NCI-H510A (cell line): Measurements from ENCODE around the gene KDM4D.
"Not testable (repeated sequence)": the region's sequence is repeated elsewhere in the genome, so short reads cannot be mapped to it uniquely, and the experiment has no call there.

ENCODE experiments used
- DNase-seq: peaks from one replicate; lab custom pipeline; 2025; lab: John Stamatoyannopoulos, UW

Gene KDM4D

DNA sequence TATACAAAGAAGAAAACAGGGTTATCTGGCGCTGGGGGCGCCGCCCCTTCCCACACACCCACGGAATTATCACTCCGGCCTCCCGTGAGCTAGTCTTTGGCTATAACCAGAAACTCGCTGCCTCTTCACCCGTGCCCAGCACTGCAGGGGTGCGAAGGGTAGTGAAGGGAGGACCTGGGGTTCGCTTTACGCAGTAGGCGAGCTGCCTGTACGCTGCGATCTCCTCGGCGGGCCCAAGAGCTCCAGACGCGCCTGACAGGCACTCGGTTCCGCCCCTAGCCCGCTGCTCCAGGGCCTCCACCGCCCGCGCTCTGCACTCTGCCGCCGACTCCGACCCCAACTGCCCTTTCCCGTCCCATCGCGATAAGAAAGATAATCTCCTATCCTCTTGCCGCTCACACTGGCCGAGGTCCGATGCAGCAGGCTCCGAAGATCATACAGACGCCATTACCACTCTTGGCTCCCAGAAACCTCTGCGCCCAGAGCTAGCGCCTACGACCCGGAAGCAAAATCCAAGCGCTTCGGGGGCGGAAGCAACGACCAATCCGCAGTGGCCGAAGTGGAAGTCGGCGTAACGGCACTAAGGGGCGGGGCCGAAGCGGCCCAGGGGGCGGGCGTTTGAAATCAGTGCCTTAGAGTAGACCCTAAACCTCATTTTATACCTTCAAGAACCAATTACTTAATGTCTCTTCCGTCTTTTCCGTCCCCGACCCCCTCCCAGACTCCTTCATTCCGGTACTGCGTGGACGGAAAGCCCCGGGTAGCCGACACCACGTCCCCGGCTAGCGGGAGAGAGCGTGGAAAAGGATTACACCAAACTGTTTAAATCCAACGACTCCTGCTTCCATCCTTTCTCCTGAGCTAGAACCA is at the start of gene KDM4D, which contains the start of gene CWC15:
Gene KDM4D (plus strand): TSS at position 611 of the 870 bp plus-strand sequence. CDS start 23,664 bp downstream, outside the sequence.
Gene CWC15 (minus strand): TSS at position 458 of the 870 bp plus-strand sequence. CDS start 1,371 bp downstream, outside the sequence.
- peak; percentile 87 for DNase-seq

DNA sequence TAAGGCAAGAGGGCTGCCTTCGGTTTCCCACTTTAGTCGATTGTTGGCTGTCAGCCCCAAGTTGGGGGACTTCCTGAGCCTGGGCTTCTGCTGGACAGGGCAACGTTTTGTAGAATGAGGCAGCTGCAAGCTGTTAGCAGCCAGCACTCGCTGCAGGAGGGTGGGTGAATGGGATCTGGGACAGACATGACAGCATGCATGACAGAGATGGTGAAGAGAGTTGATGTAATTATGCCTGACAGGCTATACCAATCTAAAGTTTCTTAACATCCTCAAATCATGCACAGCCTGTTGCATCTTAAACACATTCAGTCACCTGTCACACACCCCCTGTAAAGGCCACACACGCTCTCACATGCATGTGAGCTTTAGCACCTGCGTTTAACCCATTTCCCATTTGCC is 49.3 kb upstream of the KDM4D start:
- no peak for DNase-seq

DNA sequence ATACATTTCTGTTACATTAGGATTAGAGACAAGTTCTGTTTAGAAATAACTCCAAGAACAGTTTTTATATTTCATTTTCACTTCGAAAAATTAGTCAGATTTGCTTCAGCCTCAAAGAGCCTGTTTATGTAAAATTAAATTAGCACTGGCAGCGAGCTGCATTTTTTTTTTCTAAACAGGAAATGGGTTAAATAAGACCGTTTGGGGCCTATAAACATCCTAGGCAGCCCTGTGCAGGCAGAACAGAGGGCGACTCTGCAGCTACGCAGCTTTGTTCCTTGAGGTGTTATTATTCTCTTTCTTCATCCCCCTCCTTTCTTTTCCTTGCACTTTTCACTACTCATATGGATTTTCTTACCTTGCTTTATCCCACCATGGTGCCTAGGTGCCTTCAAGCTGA is 48.9 kb upstream of the KDM4D start:
- DNase-seq, result no peak

DNA sequence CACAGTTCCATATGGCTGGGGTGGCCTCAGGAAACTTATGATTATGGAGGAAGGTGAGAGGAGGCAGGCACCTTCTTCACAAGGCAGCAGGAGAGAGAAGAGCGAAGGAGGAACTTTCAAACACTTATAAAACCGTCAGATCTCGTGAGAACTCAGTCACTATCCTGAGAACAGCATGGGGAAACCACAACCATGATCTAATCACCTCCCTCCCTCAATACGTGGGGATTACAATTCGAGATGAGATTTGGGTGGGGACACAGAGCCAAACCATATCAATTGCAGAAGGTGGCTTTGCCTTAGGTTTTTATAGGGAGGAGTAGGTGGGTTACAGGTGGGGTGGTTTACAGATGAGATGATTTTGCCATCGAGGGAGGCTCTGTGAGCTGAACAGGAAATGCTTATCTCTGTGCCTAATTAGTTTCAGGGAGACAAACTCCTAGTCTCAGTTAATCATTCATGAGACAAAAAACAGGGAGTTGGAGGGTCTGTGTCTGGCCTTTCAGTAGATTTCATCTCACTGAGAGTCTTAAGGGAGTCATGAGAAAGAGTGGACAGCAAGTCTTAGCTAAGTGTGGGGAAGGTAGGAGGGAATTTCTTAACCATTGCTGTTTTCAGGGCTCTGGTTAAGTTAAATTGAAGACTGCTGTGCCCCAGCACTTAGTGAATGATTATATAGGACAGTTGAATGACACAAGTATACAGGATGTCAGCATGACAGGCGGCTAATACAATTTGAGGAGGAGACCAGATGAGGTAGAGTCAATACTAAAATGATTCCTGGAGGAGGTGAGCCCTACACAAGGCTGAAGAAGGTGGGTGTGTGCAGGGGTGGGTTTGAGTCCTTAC is 47.9 kb upstream of the KDM4D start:
- no peak for DNase-seq

DNA sequence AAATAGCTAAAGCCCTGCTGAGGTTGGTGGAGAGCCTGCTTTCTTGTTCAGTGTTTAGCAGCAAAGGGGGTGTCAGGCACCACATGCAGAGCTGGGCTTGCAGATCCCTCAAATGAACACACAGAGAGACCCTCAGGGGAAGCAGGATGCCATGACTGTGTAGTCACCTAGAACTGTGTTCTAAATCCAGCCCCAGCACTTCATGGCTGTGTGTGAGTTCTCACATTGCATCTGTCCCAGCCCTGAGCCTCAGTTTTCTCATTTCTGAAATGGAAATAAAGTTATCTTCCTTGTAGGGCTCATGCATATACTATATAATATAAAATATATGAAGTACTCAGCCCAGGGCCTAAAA is 47.3 kb upstream of the KDM4D start:
- DNase-seq, result no peak

DNA sequence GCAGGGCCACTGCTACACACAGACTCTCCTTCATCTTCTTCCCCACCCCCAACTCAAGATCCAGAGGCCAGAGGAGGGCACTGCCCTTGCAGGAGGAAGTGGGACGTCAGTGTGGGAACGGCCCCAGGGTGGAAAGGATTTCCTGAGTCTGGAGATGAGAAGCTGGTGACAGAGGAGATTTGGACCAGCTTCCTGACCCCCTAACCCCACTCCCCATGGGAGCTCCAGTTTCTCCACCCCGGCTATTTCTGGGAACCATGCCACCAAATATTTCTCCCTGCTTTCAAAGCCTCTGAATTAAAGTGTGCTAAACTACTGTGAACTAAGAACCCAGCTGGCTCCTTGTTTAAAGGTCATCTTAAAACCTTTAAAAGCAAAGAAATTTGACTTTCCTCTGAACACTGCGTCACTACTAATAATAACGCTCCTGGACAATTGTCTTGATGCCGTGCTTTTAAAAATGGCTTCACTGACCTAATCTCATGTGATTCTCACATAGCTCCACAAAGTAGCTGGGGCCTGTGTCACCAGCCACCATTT is 46.7 kb upstream of the KDM4D start:
- no peak for DNase-seq

DNA sequence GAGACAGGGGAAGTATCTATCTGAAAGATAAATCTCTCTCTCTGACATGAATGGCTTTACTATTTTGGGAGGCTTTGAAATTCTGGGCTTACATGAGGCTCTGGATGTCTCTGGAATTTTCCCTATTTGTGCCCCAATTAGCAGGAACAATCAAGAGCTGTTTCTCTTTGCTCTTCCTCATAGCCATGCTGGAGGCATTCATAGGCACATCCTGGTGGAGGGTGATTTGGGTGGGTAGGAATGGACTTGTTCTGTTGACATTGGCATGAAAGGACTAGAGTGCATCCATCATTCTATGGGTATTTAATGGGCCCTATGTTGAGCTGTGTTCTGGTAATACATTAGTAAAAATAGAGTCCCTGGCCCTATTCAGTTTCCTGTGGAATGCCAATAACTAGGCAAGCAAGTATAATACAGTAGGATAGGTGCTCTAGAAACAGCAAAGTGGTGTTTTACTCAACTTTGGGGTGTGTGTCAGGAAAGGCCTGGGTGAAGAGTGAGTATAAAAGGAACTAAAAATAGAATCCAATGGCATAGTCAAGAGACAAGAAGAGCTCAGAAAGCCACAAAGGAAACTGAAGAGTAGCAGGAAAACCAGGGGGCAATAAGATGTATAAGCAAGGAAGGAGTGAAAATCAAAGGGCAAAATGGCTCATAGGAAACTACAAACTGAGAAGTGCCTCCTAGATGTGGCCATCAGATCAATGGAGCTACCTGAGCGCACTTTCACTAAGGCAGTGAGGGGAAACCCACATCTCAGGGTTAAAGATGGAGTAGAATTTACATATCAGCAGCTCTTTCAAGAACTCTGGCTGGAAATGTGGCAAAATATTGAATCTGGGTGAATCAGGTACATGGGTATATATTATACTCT is 45.2 kb upstream of the KDM4D start:
- no peak for DNase-seq

DNA sequence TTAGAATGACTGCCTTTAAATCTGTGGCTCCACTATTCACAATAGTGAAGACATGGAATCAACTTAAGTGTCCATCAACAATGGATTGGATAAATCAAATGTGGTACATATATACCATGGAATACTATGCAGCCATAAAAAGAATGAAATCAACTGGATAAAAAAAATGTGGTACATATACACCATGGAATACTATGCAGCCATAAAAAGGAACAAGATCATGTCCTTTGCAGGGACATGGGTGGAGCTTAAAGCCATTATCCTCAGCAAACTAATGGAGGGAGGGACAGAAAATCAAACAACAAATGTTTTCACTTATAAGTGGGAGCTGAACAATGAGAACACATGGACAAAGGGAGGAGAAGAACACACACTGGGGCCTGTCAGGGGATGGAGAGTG is 41.4 kb upstream of the KDM4D start:
- DNase-seq, result not testable (repeated sequence)

DNA sequence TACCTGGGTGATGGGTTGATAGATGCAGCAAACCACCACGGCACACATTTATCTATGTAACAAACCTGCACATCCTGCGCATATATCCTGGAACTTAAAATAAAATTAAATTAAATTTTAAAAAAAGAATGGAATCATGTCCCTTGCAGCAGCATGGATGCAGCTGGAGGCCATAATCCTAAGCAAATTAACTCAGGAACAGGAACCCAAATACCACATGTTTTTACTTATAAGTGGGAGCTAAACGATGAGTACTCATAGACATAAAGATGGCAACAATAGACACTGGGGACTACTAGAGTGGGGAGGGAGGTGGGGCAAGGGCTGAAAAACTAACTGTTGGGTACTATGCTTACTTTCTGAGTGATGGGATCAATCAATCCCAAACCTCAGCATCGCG is 41.0 kb upstream of the KDM4D start:
- no peak for DNase-seq

DNA sequence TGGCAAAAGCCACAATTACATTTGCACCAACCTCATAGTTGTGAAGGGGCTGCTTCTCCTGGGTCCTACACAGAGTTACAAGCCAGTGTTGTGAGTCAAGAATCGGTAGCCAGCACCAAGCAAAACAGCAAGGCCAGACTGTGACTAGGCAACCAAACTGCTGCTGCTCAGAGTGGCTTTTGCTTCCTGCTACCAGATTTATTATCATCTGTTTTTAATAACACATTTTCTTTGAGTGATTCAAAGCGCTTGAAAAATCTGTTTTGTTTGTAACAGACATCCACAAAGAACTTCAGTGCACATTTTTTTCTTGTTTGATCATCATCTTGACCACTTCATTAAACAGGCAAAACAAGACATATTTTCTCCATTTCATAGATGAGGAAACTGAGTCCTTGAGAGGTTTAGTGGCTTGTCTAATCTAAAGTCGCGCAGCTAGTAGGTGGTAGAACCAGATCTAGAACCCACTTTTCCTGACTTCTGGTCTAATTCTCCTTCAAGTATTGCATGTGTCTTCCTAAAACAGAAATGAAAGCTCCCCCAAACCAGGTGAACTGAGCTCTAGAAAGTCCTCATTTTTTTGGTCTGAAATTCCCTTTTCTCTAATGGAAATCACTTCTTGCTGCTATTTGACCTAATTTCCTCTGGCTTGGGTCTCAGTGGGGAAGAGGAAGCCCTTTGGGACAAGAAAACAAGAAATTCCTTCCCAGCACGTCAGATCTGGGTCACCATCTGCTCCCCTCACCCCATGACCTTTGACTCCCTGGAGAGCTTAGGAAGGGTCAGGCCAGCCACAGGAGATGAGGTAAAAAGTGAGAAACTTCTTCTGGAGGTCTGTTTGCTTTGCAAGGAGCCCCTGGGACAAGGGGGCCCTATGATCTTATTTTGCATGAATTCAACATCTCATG is 40.0 kb upstream of the KDM4D start:
- no peak for DNase-seq

DNA sequence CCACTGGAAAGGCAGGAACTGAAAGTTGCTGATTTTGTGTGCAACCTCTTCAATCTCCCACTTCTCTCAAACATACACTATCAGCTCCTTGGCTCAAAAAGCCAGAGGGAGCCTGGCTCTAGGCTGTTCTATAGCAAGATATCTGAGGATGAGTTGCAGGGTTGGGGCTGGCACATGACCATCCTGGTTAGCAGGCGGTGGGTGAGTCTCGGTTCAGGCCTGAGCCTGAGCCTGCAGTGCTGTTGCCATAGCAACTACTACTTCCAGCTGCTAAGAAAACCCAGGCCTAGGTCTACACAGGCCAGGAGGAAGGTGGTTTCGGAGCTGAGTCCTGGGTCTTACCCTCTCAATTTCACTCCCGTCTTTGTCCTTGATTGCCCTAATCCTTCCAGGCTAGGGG is 39.1 kb upstream of the KDM4D start:
- no peak for DNase-seq

DNA sequence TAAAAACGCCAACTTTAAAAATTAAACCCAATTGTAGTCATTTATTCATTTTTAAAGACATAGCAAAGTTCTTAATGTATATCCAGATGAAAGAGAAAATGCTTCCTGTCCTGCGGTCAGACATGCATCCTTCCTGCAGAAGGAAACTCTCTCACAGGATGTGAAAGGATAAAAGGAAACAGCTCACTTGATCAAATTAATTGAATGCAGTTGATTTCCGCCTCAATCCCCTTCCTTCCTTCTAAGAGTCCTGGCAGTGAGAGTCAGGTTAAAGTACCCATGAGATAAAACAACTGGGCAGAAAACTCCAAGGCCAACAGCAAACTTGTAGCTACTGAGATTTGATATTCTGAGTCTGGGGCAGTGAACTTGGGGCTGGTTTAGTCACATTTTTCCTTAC is 38.7 kb upstream of the KDM4D start:
- DNase-seq, result no peak

DNA sequence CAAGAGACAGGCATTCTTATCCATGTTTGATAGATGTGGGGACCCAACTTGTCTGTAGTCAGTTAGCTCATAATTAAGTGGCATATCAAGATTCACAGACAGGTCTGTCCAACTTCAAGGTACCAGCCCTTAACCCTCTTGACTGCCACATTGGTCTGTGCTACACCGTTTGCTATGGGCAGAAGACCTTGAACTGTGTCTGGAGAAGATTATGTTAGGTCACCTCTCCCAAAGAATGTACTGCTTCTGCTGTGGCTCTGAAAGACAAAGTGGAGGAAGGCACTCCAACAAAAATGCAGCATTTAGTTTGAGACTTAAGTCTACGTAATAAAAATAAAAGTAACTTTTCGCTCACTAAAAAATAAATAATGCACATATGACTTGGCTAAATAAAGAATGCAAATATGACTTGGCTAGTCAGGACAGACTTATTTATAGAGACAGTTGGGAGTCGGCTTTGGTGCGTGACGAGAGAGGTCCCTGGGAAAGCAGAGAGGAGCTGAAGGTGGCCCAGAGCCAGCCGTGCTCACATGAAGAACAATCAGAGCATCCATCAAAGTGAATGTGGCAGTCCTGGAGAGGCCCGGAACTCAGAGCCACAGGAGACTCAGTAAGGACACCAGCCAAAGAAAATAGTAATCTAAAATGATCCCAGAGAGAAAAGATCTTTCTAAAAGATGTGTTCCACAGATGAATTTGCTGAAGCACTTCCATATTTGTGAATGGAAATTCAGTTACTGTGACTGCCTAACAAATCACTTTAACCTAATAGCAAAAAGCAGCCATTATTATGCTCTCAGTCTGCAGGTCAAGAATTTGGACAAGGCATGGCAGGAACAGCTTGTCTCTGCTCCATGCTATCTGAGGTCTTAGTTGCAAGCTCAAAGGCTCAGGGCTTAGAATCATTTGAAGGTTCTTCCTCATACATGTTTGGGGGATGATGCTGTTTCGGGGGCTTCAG is 35.1 kb upstream of the KDM4D start:
- no peak for DNase-seq

DNA sequence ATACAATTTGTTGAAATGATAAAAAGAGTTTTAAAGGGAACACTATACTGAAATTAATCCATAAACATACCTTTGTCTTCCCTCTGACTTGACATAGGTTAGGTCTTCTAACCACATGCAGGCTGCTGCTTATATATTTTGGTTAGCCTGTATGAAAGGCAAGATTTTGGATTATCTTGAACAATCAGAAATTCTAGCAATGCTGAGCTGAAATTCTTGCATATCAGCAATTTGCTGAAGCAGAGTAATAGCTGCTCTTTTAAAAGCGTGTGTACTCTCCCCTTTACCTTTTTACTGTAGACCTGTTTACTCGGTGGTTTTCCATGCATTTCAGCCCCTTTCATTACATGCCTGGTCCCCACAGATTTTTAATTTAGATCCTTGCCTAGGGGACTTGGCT is 34.2 kb upstream of the KDM4D start:
- no peak for DNase-seq

DNA sequence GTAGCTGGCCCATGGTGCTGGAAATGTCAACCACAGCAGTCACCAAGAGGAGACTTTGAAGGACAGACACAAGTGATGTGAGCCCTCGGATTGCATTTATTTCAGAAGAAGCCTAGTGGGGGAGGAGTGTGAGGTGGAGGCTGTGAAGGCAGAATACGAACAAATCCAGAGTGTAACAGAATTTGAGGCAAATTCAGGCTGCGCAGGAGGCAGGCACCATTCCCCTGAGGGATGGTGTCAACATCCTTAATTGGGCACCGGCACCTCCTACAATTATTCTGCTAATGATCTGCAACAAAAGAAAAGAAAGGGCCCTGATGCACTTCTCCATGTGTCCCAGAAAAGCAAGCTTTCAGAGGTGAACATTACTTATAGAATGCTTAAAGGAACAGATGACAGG is 32.4 kb upstream of the KDM4D start:
- DNase-seq, result no peak

DNA sequence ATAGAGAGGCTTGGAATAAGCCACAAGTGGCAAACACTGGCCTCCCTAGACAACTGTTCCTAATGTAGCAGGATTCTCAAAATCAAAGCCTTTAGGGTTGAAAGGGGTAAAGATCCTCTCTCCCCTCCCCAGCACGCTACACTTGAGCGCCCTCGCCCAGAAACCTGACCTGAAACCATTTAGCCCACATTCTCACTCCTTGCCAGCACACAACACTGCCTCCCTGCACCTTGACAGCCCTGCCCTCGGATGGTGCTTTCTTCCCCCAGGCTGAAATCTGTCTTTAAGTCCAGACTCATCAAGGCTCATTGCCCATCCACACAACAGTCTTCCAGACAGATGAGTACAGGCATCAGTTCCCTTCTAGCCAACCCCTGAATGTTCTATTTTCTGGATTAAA is 26.7 kb upstream of the KDM4D start:
- DNase-seq, result no peak

DNA sequence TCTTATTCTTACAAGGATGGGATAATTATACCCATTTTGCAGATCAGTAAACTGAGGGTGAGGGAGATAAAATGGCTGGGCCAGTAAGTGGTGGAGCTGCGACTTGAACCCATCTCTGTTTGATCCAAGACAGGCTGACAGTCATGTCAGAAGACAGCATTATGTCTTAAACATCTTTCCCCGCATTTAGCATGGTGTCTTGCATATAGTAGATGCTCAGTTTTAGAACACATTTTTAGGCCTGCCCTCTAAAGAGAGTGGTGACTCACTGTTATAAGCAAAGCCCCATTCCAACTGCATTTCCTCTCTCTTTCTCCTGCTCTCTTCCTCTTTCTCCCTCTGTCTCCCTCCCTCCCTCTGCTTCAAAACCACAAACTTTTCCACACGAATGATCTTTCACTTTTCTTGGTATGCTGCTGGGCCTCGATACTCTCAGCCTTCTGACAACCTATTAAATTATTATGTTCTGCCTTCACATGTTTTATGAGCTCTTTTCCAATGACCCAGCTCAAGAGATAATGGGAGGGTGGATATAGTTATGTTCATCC is 25.4 kb upstream of the KDM4D start:
- DNase-seq, result no peak

DNA sequence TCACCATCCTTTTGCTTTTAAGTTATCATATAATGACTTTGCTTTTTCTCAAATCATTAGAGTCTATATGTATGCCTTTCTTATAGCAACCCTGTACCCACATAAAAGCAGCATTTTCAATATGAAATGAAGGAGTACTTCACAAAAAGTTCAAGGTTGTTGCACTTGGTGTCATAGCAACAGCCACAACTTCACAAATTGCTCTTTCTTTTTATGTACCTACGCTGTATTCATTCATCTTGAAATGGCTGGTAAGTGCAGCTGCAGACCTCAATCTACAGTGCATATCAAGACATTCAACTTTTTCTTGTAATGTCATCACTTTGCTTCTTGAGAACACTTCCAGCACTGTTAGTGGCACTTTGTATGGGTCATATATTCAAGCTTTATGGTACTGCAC is 18.8 kb upstream of the KDM4D start:
- DNase-seq, result no peak

DNA sequence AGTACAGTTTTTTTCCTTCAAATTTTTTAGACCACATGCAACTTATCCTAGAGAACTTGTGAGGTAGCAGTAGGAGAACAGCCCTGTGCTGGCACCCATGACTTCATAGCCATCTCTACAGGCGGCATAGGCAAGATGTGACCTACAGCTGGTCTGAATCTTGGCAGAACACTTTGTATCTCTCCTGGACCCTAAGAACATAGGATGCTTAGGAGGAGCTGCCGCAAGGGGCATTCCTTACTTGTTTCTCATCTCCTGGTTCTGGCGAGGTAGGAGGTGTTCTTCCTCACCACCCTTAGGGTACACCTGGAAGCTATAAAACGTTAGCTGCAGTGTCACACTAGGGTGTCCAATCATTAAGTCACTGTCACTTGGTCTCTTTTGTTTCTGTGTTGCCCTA is 16.5 kb upstream of the KDM4D start:
- no peak for DNase-seq
